Activated gamma-delta T cell treated with anti-CD3 and anti-CD28 coated beads, Interleukin-2, amount 50 U/mL, for 16 hours (primary cell): Measurements from ENCODE around the gene NCS1.
A peak's percentile ranks its signal among the peaks of the same experiment; 100 is the strongest.

Experiments used
- DNase-seq: peaks from one replicate; pipeline ENCODE4 v3.0.0-alpha.2; 2020; ENCODE audit warnings: low read depth

NCS1 gene

DNA sequence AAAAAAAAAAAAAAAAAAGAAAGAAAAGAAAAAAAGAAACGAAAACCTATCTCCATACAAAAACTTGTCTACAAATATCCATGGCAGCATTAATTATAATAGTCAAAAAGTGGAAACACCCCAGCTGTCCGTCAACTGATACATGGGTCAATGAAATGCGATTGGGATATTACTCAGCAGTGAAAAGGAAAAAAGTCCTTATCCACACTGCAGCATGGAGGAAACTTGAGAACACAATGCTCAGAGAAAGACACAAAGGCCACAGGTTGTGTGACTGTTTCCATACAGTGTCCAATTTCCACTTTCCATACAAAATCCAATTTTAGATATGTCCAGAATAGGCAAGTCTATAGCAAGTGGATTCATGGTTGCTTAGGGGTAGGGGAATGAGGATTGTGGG is 24.3 kb upstream of the NCS1 start:
- DNase-seq: no peak

DNA sequence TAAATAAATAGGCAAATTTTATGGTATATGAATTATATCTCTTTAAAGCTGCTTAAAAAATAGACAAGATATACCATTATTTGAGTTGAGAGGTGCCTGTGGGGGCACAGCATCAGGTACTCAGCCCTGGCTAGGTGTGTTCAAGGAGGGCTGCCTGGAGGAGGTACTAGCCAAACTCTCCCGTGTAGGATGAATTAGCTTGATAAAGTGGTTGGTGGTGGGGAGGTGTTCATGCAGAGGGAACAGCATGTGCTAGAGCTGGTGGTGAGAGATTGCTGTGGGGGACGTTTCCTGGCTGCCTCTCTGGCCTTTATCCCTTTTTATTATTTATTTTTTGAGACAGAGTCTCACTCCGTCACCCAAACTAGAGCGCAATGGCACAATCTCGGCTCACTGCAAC is 23.2 kb upstream of the NCS1 start:
- no peak for DNase-seq

DNA sequence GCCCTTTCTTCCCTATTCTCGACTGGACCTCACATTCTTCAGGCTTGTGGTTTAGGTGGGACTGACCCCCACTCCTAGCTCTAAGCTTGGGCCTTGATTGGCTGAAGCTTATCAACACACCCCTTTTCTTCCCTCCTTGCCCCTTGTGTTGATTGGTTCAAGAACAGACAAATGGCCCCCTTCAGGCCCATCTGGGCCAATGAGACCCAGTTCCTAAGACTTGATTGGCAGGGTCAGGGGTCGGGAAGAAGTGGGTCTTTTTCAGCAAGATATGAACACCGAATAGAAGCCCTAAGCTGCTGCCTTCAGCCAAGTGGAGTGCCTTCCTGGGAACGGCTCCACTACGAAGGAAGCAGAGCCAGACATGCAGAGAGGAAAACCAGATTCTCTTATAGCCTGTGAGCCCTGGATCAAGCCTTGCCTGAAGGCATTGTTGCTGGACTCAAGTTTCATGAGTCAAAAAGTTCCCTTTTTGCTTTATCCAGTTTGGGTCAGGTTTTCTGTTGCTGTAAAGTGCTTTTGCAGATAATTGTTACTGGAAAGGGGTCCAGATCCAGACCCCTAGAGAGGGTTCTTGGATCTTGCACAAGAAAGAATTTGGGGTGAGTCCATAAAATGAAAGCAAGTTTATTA is 22.4 kb upstream of the NCS1 start:
- no peak for DNase-seq

DNA sequence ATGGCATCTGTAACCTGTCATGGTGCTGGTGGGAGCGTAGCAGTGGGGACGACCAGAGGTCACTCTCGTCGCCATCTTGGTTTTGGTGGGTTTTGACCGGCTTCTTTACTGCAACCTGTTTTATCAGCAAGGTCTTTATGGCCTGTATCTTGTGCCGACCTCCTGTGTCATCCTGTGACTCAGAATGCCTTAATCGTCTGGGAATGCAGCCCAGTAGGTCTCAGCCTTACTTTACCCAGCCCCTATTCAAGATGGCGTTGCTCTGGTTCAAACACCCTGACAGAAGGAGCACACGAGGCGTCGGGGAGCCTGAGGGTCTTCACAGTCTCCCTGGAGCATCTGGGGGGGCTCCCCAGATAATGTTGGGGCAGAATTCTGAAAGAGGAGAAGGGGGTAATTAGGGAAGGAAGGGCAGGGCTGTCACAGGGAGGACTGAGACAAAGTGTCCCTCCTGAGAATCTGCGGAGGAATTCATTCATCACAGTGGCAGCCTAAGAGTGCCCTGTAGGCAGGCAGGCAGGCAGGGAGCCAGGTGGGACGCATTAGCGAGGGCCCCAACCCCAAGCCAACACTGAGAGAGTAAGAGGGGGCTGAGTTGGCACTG is 21.3 kb upstream of the NCS1 start:
- no peak for DNase-seq

DNA sequence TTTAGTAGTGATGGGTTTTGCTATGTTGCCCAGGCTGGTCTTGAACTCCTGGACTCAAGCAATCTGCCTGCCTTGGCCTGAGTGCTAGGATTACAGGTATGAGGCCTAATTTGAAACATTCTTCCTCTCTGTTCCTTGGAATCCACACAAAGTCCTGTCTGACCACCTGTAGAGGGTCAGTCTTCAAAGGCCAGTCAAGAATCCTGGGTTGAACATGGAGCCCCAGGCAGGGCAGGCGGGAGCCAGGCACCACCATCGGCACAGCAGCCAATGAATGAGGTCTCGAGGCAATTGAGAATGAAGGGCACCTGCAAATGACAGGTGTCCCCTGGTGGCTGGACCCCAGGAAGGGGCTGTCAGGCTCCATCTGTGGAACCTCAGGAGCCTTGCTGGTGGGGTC is 17.4 kb upstream of the NCS1 start:
- DNase-seq: no peak

DNA sequence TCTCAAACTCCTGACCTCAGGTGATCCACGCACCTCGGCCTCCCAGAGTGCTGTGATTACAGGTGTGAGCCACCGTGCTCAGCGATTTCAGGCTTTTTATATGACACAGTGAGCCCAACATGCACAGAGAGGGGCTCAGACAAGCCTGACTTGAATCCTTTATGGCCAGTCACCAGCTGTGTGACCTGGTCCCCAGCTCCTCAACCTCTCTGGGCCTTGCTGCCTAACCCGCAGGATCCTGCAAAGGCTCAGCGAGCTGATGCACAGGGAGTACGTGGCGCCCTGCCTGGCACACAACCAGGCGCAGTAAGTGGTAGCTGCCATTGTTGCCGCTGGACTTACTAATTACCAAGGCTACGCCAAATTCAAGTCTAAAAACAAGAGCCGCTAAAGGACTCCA is 16.6 kb upstream of the NCS1 start:
- DNase-seq: no peak

DNA sequence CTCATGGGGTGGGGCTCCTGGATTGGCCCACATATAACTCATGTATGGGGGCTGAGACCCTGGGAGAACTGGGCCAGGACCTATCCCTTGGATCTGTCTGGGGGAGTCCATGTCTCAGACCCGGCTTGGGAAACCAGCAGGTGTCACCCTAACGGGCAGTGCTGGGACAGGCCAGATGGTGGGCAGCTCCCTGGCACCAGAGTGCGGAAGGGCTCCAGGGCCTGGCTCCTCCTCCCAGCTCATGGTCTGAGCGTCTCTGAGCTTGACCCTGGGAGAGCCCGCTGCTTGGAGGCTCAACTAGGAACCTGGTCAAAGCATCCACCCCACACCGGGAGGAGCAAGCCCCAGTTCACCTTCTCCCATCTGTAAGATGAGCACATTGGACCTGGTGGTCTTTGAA is 15.5 kb upstream of the NCS1 start:
- DNase-seq: no peak

DNA sequence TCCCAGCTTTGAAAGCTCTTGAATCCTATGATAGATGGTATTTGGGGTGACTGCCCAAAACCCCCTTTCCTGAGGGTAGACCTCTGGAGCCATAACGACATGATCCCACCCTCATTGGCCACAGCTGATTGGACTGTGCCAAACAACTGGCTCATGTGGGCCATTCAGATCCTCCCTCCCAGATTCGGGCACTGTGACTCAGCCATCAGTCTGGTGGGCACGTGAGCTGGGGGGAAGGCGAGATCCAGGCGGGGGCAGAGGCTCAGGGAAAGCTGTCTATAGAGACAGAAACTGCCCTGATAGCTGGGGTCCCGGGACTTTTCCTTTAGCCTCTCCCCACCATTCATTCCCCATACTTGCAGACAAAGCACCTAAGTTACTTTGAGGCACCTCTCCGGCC is 15.1 kb upstream of the NCS1 start:
- DNase-seq: no peak

DNA sequence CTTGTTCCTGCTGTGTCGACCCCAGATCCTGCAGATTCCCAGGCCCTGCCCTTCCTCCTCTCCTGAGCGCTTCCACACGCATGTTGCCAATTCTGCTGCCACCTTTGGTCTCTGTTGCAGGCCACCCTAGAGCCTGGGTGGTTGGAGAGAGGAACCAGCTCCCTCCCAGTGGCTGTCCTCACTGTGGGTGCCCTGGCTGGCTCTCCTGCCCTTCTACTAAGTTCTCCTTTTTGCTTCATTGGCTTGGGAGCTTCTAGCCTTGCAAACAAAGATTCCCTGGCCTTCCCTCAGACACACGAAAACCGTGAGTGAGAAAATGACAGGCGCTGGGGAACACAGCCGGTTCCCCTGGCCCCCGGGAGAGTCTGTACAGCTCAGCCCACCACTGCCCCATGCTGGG is 14.2 kb upstream of the NCS1 start:
- no peak for DNase-seq

DNA sequence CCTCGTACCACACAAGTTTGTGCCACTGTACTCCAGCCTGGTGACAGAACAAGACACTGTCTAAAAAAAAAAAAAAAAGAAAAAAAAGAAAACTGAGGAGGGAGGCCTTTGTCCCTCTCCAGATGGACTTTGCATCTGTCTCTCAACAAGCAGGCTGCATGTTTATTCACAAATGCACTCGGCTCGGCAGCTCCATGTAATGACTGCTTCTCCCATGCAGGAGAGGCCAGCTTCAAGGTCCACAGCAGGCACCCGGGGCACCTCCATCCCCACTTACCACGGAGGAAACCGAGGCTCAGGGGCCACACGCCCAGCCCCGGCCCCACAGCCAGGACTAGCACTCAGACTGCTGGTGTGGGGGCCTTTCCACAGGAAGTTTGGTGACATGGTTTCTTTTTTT is 13.1 kb upstream of the NCS1 start:
- DNase-seq: no peak

DNA sequence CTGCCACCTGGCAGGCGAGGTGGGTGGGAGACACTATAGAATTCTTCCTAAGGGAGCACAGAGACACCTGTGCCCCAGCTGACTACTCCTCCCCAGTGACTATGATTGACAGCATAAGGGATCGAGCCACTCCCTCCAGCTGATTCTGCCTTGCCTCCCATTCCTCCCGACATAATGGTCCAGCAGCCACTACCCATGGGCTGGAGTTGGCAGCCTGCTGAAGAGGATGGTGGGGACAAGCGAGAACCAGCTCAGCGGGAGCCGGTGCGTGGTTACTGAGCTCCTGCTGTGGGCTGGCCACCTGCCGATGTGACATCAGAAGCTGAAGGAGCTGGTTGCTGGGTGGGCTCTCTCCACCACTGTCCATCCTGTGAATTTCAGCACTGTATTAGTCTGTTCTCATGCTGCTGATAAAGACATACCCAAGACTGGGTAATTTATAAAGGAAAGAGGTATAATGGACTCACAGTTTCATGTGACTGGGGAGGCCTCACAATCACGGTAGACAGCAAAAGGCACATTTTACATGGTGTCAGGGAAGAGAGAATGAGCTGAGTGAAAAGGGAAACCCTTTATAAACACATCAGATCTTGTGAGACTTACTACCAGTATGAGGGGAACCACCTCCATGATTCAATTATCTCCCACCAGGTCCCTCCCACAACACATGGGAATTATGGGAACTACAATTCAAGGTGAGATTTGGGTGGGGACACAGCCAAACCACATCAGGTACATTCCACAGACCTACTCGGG is 12.1 kb upstream of the NCS1 start:
- no peak for DNase-seq

DNA sequence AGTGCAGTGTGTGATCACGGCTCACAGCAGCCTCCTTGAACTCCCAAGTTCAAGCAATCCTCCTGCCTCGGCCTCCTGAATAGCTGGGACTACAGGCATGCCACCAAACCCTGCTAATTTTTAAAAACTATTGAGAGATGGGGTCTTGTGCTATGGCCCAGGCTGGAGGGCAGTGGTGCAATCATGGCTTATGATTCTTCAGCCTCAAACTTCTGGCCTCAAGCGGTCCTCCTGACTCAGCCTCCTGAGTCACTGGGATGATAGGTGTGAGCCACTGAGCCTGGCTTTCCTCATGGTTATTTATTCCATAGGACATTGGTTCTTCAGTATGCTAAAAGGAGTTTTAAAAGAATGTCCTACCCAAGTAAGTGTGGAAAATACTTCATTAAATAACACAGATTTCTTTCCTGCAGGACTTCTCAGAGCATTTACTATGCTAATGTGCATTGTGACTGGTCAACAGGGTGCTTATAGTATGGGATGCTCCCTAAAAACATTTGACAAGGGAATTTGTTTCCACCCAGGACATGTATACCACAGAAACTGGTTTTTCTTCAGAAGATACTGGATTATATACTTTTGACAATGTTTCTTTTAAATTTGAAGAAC is 11.2 kb upstream of the NCS1 start:
- DNase-seq: no peak

DNA sequence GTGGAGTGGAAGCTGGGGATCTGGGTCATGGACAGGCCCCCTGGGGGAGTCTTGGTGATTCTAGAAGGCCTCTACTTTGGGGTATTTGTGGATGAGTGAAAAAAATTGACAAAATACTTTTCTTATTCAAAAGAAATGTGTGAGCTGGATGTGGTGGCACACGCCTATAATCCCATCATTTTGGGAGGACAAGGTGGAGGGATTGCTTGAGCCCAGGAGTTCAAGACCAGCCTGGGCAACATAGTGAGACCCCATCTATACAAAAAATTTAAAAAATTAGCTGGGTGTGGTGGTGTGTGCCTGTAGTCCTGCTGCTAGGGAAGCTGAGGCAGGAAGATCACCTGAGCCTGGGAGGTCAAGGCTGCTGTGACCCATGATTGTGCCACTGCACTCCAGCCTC is 6.6 kb upstream of the NCS1 start:
- no peak for DNase-seq

DNA sequence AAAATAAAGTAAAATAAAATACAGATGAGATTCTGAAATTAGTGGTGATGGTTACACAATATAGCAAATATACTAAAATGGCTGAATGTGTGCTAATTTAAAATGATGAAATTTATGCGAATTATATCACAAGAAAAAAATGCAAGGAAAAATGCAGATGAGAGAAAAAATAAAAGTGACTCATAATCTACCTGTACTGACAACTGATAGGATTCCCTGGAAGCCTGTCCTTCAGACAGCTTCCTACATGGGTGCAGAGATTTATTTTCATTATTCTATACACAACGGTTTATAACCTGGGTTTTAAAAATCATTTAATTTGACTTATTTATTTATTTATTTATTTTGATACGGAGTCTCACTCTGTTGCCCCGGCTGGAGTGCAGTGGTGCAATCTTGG is 5.8 kb upstream of the NCS1 start:
- no peak for DNase-seq

DNA sequence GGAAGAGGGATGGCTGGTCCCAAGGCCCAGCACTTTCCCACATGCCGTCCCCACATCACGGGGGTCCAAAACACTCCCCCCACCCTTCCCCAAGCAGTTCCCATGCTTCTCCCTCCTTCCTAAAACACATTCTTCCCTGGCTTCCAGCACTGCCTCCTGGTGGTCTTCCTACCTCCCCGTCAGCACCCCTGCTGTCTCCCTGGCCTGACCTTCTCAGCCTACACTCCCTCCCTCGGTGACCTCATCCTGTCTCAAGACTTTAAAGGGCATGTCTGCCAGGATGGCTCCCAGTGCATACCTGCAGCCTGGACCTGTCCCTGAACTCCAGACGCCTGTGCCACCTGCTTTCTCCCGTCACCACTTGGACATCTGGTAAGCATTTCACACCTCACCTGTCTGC is 4.3 kb upstream of the NCS1 start:
- no peak for DNase-seq

DNA sequence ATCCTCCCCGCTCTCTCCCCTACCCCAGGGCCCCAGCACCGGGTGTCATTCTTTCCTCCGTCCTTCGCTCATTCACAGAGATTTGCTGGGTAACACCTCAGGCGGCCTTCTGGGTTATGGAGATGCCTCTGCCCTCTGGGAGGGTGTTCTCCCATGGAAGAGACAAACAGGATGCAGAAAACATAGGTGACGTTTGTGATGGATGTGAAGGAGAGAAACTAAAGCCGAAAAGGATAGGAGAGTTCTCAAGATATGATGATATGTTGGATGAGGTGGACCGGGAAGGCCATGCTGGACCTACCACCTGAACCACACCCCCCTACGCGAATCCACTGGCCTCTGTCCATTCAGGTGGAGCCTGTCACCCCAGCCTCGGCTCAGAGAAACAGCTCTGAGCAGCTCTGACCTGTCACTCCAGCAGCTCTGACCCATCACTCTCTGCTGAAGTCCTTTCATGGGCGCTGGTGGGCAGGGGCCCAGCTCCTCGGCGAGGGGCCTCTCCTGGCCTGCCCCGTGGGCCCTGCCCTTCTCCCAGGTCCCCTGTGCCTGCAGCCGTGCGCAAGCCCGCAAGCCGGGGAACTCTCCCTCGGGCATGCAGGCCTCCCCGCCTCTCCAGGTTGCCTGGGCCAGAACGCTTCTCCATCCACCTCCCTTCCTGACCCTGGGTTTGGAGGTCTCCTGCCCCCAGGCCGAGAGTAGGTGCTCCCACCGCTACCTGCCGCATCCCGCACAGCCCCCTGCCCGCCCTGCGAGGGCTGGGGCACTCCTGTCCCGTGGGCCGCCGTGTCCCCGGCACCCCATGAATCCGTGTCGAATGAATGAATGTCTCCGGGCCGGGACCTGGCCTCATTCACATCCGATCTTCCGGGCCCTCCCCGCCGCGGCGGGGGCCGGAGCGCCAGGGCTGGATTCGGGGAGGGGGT is 717 bp upstream of the NCS1 start:
- DNase-seq: no peak

DNA sequence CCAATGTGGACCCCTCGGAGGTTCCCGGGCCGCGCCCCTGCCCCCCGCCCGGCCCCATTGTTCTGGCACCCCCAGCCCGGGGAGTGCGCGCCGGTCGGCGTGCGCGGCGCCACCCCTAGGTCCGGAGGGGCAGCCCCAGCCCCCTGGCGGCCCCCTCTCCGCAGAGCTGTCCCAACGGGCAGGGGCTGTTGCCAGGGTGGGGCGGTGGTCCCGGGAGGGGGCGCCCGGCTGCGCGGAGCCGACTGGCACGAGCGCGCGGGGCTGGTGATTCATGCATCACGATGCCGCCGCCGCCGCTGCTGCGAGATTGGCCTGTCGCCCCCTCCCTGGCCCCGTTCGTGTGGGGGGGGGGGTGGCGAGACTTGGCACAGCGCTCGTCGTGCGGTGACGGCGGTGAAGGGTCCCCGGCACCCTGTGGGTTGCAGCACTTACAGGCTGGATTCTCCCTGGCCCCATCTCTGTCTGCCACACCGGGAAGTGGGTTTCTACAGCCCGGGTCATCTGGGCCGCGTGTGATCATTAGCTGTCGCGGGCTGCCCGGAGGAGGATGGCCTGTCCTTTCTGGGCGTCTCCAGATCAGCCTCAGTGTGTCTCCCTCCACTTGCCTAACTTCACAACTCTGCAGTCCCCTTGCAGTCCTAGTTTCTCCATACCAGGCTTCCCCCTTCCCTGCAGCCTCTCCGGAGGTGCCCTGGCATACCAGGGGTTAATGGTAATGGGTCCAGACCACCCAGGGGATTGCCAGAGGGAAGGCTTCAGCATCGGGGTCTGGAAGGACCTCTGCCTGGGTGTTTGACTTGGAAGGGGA is 858 bp downstream of the NCS1 start:
- peak; percentile 25 for DNase-seq

DNA sequence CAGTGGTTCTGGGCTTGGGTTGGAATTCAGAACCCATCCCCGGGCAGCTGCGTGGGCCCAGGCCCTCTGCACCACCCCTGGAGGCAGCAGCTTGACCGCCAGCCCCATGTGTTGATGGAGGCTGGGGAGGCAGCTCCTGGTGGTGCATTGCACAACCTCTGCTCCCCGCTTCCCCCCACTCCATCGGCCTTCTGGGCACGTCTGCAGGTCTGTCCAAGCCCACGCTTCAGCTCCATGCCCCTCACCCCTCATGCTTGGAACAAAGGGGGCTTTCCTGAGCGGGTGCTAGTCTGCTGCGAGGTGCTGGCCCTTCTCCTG is 1.4 kb downstream of the NCS1 start:
- no peak for DNase-seq

DNA sequence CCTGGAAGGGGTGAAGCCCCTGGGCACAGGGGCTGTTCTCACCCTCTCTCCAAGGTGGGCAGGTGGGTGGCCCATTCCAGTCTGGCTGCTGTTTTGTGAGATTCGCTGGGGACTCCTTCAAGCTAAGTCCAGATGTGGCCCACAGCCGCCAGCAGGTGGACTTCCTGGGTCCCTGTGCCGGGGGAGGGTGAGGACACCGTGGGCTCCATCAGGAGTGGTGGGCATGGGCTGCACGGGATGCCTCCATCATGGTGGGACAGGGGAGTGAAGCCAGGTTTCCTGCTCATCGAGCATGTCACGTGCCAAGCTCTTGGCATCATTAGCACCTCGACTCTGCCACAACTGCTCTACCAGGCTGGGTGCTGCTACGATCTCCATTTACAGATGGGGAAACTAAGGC is 1.8 kb downstream of the NCS1 start:
- no peak for DNase-seq

DNA sequence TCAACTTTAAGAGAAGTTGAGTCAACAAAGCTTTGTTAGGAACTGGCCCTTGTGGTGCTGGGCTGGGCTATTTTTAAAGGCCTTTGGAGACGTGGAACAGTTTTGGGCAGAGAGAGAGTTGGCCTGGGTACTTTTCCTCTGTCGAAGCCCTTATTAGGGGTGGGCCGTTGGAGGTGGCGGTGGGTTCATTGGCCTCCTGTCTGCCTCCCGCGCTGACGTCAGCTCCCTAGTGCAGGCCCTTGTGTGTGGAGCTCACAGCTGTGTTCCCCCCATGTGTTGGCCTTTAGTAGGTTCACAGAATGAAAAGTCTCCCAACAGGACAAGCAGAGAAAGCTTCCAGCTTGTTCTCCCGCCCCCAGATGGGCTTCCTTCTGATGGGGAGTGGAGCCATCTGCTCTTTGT is 2.7 kb downstream of the NCS1 start:
- no peak for DNase-seq

DNA sequence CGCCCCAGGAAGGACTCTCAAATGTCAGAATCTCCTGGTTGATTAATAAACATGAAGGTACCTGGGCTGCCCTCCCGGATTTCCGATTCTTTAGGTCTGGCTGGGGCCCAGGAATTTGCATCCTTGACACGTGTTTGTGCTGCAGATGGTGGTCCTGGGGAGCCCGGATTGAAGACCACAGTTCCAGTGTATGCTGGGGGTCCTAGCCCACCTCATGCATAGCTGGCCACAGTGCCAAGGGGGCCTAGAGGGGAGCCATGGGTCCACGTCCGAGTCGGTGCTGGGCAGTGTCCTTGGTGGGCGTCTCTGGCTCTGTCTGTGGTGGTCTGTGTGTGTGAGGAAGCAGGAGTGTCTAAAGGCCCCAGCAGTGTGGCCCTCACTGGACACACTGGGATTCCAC is 3.2 kb downstream of the NCS1 start:
- DNase-seq: no peak

DNA sequence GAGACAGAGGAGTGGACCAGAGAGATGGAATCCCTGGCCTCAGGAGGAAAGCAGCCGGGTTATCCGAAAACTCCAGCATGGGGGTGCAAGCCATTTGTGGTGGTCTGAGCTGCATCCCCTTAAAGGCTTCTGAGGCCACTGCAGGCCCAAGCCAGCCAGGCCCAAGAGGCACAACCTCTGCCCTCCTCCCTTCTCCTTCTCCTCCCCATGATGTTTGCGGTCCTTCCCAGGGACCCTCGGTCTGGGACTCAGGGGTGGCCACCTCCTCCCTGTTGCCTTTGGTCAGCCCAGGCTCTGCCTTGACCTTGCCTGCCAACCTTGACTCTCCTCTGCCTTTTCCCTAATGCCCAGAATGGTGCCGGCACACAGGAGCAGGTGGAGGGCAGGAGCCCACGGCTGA is 4.6 kb downstream of the NCS1 start:
- DNase-seq: no peak
